IMR-90 (cell line): ENCODE data around the gene CMSS1. TPM values are rescaled to one million over a fixed set of nuclear protein-coding genes. Genes with fewer than 3 reads are reported as not detected.

ENCODE experiments used
- ATAC-seq: fragments of 200-7000 bp; cut with Tn5 transposase; 2 replicates; pipeline ENCODE4 v1.9.1; 2020; ENCODE audit warnings: low read depth, mild to moderate bottlenecking, moderate library complexity
- BruUV-seq: library from RNA; stranded (reverse); fragments of 400-500 nt; replicated peaks from 2 replicates; lab custom pipeline; 2021; lab: Mats Ljungman, UMichigan
- CTCF ChIA-PET: fragments of 300-600 bp; formaldehyde crosslinking; extraction: SDS; loops from one replicate; lab custom pipeline; 2021; ENCODE audit warnings: antibody characterized with exemption; lab: Yijun Ruan, JAX
- POLR2A ChIA-PET: fragments of 300-600 bp; sonication (Branson Sonifier 250); formaldehyde crosslinking; loops from one replicate; lab custom pipeline; 2022; ENCODE audit warnings: antibody characterized with exemption; ENCODE audit not compliant: unreplicated experiment; lab: Charles Lee
- DNase-seq: peaks from one replicate; pipeline ENCODE4 v3.0.0; 2013
- H2AFZ ChIP-seq: replicated peaks from 2 replicates; pipeline ENCODE3; 2013; ENCODE audit warnings: low read length, mild to moderate bottlenecking; ENCODE audit not compliant: poor library complexity
- H2AK5ac ChIP-seq: 2 replicates; pipeline ENCODE4 v1.6.1; 2013; ENCODE audit warnings: low read depth, low read length, inconsistent platforms
- H2AK9ac ChIP-seq: replicated peaks from 2 replicates; pipeline ENCODE3; 2013; ENCODE audit warnings: mild to moderate bottlenecking, low read depth, low read length, moderate library complexity; ENCODE audit not compliant: poor library complexity
- H2BK120ac ChIP-seq: 2 replicates; pipeline ENCODE4 v1.6.1; 2013; ENCODE audit warnings: low read depth, low read length, inconsistent platforms
- H2BK15ac ChIP-seq: 3 replicates; pipeline ENCODE4 v1.6.1; 2013; ENCODE audit warnings: low read depth, low read length, inconsistent platforms
- H2BK20ac ChIP-seq: 2 replicates; pipeline ENCODE4 v1.6.1; 2013; ENCODE audit warnings: low read depth, mild to moderate bottlenecking, inconsistent platforms, low read length, moderate library complexity
- H2BK5ac ChIP-seq: 2 replicates; pipeline ENCODE4 v1.6.1; 2013; ENCODE audit warnings: mild to moderate bottlenecking, low read depth, low read length, inconsistent platforms; ENCODE audit not compliant: poor library complexity, severe bottlenecking
- H3K14ac ChIP-seq: replicated peaks from 2 replicates; pipeline ENCODE4 v1.6.1; 2013; ENCODE audit warnings: low read depth, low read length, inconsistent platforms
- H3K18ac ChIP-seq: 2 replicates; pipeline ENCODE4 v1.6.1; 2013; ENCODE audit warnings: low read depth, low read length, control low read depth
- H3K23ac ChIP-seq: 2 replicates; pipeline ENCODE4 v1.6.1; 2013; ENCODE audit warnings: low read depth, low read length, inconsistent platforms
- H3K27ac ChIP-seq: 2 replicates; pipeline ENCODE4 v1.5.1; 2013; ENCODE audit warnings: mild to moderate bottlenecking, control low read depth, low read length; ENCODE audit not compliant: insufficient read depth
- H3K27me3 ChIP-seq: 2 replicates; pipeline ENCODE4 v1.6.1; 2013; ENCODE audit warnings: low read length; ENCODE audit not compliant: control insufficient read depth, insufficient read depth
- H3K36me3 ChIP-seq: 2 replicates; pipeline ENCODE4 v1.6.1; 2013; ENCODE audit warnings: low read length, mixed read lengths; ENCODE audit not compliant: control insufficient read depth, insufficient read depth
- H3K4ac ChIP-seq: 2 replicates; pipeline ENCODE4 v1.6.1; 2013; ENCODE audit warnings: low read depth, low read length, inconsistent platforms
- H3K4me1 ChIP-seq: 2 replicates; pipeline ENCODE4 v1.6.1; 2013; ENCODE audit warnings: low read length, mixed read lengths; ENCODE audit not compliant: control insufficient read depth, insufficient read depth
- H3K4me2 ChIP-seq: 2 replicates; pipeline ENCODE4 v1.6.1; 2013; ENCODE audit warnings: low read depth, mild to moderate bottlenecking, control low read depth, low read length, moderate library complexity
- H3K4me3 ChIP-seq: 2 replicates; pipeline ENCODE4 v1.5.1; 2013; ENCODE audit warnings: low read depth, mild to moderate bottlenecking, control low read depth, low read length, moderate library complexity; ENCODE audit not compliant: insufficient read depth
- H3K56ac ChIP-seq: 2 replicates; pipeline ENCODE4 v1.6.1; 2013; ENCODE audit warnings: low read length, inconsistent platforms; ENCODE audit not compliant: insufficient read depth; ENCODE audit errors: extremely low read depth
- H3K79me1 ChIP-seq, 2 experiments: 2 replicates each; pipeline ENCODE4 v1.6.1; 2013; ENCODE audit warnings: low read length in 2 of 2, inconsistent platforms in 1 of 2, low read depth in 1 of 2
- H3K9ac ChIP-seq: 2 replicates; pipeline ENCODE4 v1.6.1; 2013; ENCODE audit warnings: low read depth, low read length, control low read depth
- H3K9me1 ChIP-seq: 2 replicates; pipeline ENCODE4 v1.6.1; 2013; ENCODE audit warnings: low read length, inconsistent platforms; ENCODE audit not compliant: insufficient read depth
- H3K9me3 ChIP-seq: 2 replicates; pipeline ENCODE4 v1.6.1; 2013; ENCODE audit warnings: low read length; ENCODE audit not compliant: control insufficient read depth, insufficient read depth
- H4K20me1 ChIP-seq: 2 replicates; pipeline ENCODE4 v1.6.1; 2013; ENCODE audit warnings: low read length, inconsistent platforms; ENCODE audit not compliant: insufficient read depth
- H4K5ac ChIP-seq: 2 replicates; pipeline ENCODE4 v1.6.1; 2013; ENCODE audit warnings: mild to moderate bottlenecking, low read depth, low read length, control low read depth
- H4K8ac ChIP-seq, 2 experiments: 2 replicates each; pipeline ENCODE4 v1.6.1; 2013; ENCODE audit warnings: low read depth in 2 of 2, low read length in 2 of 2, control low read depth in 1 of 2, inconsistent platforms in 1 of 2
- H4K91ac ChIP-seq: 2 replicates; pipeline ENCODE4 v1.6.1; 2013; ENCODE audit warnings: low read depth, low read length, inconsistent platforms; ENCODE audit not compliant: insufficient read depth
- BHLHE40 ChIP-seq: fragments of 150-350 bp; IDR thresholded peaks from 2 replicates; pipeline ENCODE4 v1.6.1; 2016; ENCODE audit warnings: mild to moderate bottlenecking, low read depth, low read length
- CEBPB ChIP-seq: IDR thresholded peaks from 2 replicates; pipeline ENCODE4 v1.6.1; 2012; ENCODE audit warnings: low read depth, low read length, improper control_type of control experiment
- CTCF ChIP-seq: conservative IDR thresholded peaks from 2 replicates; pipeline ENCODE4 v1.5.1; 2012; ENCODE audit warnings: mild to moderate bottlenecking, low read depth, low read length, improper control_type of control experiment
- FOS ChIP-seq: fragments of 150-350 bp; IDR thresholded peaks from 2 replicates; pipeline ENCODE4 v1.6.1; 2016; ENCODE audit warnings: low read depth, low read length
- MAFK ChIP-seq: IDR thresholded peaks from 2 replicates; pipeline ENCODE4 v1.6.1; 2012; ENCODE audit warnings: low read depth, low read length, improper control_type of control experiment
- MAZ ChIP-seq: IDR thresholded peaks from 2 replicates; pipeline ENCODE4 v1.6.1; 2012; ENCODE audit warnings: low read depth, mild to moderate bottlenecking, low read length, improper control_type of control experiment, moderate library complexity, borderline replicate concordance
- NFE2L2 ChIP-seq: fragments of 150-350 bp; IDR thresholded peaks from 2 replicates; pipeline ENCODE4 v1.6.1; 2016; ENCODE audit warnings: low read depth, mild to moderate bottlenecking, low read length
- POLR2A ChIP-seq: IDR thresholded peaks from 2 replicates; pipeline ENCODE4 v1.6.1; 2012; ENCODE audit warnings: mild to moderate bottlenecking, low read depth, low read length
- RCOR1 ChIP-seq: IDR thresholded peaks from 2 replicates; pipeline ENCODE4 v1.6.1; 2012; ENCODE audit warnings: mild to moderate bottlenecking, low read length, improper control_type of control experiment; ENCODE audit not compliant: insufficient replicate concordance
- RFX5 ChIP-seq: IDR thresholded peaks from 2 replicates; pipeline ENCODE4 v1.8.0; 2012; ENCODE audit warnings: low read depth, mild to moderate bottlenecking, low read length, moderate library complexity
- SMC3 ChIP-seq: fragments of 150-350 bp; IDR thresholded peaks from 2 replicates; pipeline ENCODE4 v1.6.1; 2016; ENCODE audit warnings: low read depth, mild to moderate bottlenecking, antibody characterized with exemption, low read length, moderate library complexity
- WGBS, 2 experiments: methylation state at CpG; one replicate each; pipeline versions ENCODE4 v1.1.5 to v1.1.7; 2013; ENCODE audit warnings: missing lambda C conversion rate in 2 of 2; ENCODE audit not compliant: insufficient read length in 1 of 2; ENCODE audit errors: extremely low coverage in 2 of 2; 5-methylcytosine and 5-hydroxymethylcytosine counted together
- dilution Hi-C: fragments of 300-500 bp; cut with HindIII; formaldehyde crosslinking; loops from one replicate; pipeline ENCODE4 v1.14.3; 2018; ENCODE audit warnings: low sequenced_read_pairs; ENCODE audit not compliant: unreplicated experiment
- in situ Hi-C: fragments of 300-500 bp; cut with MboI; formaldehyde crosslinking; loops from 3 replicates; pipeline ENCODE4 v1.14.3; 2019; ENCODE audit warnings: low sequenced_read_pairs, inconsistent platforms, mixed read lengths
- intact Hi-C: fragments of 100-400 bp; cut with micrococcal nuclease; formaldehyde crosslinking; loops from 2 replicates; pipeline ENCODE4 v1.10.0; 2022
- polyA plus RNA-seq, 3 experiments: library from polyadenylated mRNA; depleted of rRNA; stranded (reverse); fragments of >200 nt; gene quantifications; 2 replicates each; pipeline ENCODE4 v1.2.3, GENCODE V29; 2012; ENCODE audit warnings: low replicate concordance in 1 of 3
- total RNA-seq: library from RNA; depleted of rRNA; stranded (reverse); fragments of >200 nt; gene quantifications from 2 replicates; pipeline ENCODE4 v1.2.3, GENCODE V29; 2012
- TF ChIP-seq, protein P1 (sequence below): fragments of 150-350 bp; IDR thresholded peaks from 2 replicates; pipeline ENCODE4 v1.6.1; 2016; ENCODE audit warnings: low read depth, mild to moderate bottlenecking, low read length, moderate library complexity, borderline replicate concordance

CMSS1 gene
- total and polyA plus RNA-seq, 2 of the 4 experiments (the other 2 are of a cell fraction), result 12.5 to 13.6 TPM

DNA sequence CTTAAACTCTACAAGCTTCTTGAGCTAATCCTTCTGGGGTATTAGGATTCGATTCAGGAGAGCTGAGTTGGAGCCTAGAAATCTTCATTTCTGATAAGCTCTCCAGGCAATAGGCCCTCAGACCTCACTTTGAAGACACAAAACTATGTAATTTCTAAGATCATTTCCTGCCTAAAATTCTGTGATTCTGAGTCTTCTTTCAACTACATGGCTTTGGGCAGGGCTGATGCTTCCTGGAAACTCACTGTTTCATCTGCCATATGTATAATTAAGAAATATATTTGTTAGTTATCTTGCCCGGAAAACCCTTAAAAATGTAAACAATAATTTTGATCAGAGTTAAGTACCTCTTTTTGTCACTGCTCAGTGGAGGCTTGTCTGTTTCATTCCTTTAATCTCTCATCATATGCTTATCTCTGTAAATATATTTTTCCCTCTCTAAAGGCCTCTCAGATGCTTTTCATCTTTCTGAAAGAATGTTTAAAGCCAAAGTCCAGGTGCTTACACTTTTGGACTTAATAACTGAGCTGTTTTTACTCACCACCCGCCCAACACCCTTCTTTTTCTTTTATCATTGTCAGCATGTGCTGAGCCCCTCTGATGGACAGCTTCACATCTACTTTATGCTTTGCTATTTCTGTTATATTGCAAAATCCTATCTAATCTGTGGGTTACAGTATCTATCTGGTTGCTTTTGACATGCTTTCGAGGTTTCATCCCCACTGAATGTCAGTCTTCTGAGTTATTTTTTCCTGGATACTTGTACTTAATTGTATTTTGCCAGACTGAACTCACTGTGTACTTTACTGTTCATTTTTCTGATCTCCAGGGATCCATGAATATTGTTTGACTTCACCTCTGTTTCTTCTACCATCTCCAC, 258.4 kb downstream of the CMSS1 start:
- peak overlapping the region; percentile 56; the same call in 1 of the 2 replicates for H3K4ac ChIP-seq
- H3K56ac ChIP-seq, result peak overlapping the region; percentile 24; the same call in 1 of the 2 replicates
- H2AK9ac ChIP-seq, result no peak overlapping the region
- peaks cover 9 to 20% of the 10 kb centered on the region in 2 experiments; a peak in 3 of 4 replicates for H3K79me1 ChIP-seq
- H2AK5ac ChIP-seq, result peak overlapping the region; percentile 49; the same call in 1 of the 2 replicates
- H2AFZ ChIP-seq, result no peak overlapping the region
- in situ Hi-C loops (no loop called here), dilution Hi-C loops (no loop called here), intact Hi-C loops (loop anchor here (2.0 to 10.0 kb wide), 3 partner anchors 35 to 1599 kb away; partner anchors contain the start of gene ZBTB11)
- CTCF ChIA-PET, result interaction anchor here (0.9 to 1.5 kb wide), 3 partner anchors 14 to 198 kb away, joined by 4 to 5 read pairs (median 4); no protein-coding TSS in a partner anchor
- no peaks in the 10 kb centered on the region for H3K36me3 ChIP-seq
- H3K9ac ChIP-seq, result no peak overlapping the region
- H2BK5ac ChIP-seq, result peak overlapping the region; percentile 73
- no peaks in the 10 kb centered on the region for H4K20me1 ChIP-seq
- peak overlapping the region; percentile 88 for H3K18ac ChIP-seq
- peak overlapping the region; percentile 86 for H2BK20ac ChIP-seq
- H3K9me1 ChIP-seq, result peaks cover 13% of the 10 kb centered on the region
- POLR2A ChIA-PET, result interaction anchor here (0.8 to 1.9 kb wide), 2 partner anchors 10 to 178 kb away, joined by 3 to 4 read pairs; no protein-coding TSS in a partner anchor
- H4K91ac ChIP-seq, result peak overlapping the region; percentile 64
- peak overlapping the region; percentile 70; the same call in 1 of the 2 replicates for H3K27ac ChIP-seq
- H4K8ac ChIP-seq, result peak overlapping the region; percentile 8 to 60; a peak in 3 of 4 replicates
- H3K9me3 ChIP-seq, result no peaks in the 10 kb centered on the region
- no CpG with 5 or more reads among the region's 4 CpGs for WGBS, 2 experiments
- peak overlapping the region; percentile 76; the same call in 1 of the 2 replicates for H4K5ac ChIP-seq
- H3K14ac ChIP-seq, result peak overlapping the region; percentile 39; the same call in 1 of the 2 replicates
- BruUV-seq, result no TSS peak
- ATAC-seq (no peak; the same call in 1 of the 2 replicates), DNase-seq (no peak)
- no peaks in the 10 kb centered on the region for H3K27me3 ChIP-seq
- H2BK15ac ChIP-seq, result peak overlapping the region; percentile 66; the same call in 2 of the 3 replicates
- peaks cover 29% of the 10 kb centered on the region for H3K4me1 ChIP-seq
- peak overlapping the region; percentile 36 for H3K23ac ChIP-seq
- peak overlapping the region; percentile 70 for H2BK120ac ChIP-seq
- peak overlapping the region; percentile 30 for H3K4me2 ChIP-seq
- no peak overlapping the region for H3K4me3 ChIP-seq
- TF ChIP-seq, protein P1, sequence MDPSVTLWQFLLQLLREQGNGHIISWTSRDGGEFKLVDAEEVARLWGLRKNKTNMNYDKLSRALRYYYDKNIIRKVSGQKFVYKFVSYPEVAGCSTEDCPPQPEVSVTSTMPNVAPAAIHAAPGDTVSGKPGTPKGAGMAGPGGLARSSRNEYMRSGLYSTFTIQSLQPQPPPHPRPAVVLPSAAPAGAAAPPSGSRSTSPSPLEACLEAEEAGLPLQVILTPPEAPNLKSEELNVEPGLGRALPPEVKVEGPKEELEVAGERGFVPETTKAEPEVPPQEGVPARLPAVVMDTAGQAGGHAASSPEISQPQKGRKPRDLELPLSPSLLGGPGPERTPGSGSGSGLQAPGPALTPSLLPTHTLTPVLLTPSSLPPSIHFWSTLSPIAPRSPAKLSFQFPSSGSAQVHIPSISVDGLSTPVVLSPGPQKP, result no peak
- TF ChIP-seq RFX5 (no peak), CEBPB (no peak), CTCF (no peak), NFE2L2 (no peak), RCOR1 (no peak), BHLHE40 (no peak), MAFK (no peak), FOS (no peak), MAZ (no peak), POLR2A (no peak), SMC3 (no peak)
